ENCODE results near the gene LONP2.

LONP2 gene

GRCh38 chr16:48244080-48244862 lies at the start of gene LONP2:
TSS of gene LONP2 (plus strand) at chr16:48244300. CDS start at chr16:48244389, 89 bp downstream.
- FAIRE-seq = no peak

GRCh38 chr16:48194828-48195556 lies 49.1 kb upstream of the LONP2 start:
- no peak for FAIRE-seq

GRCh38 chr16:48197294-48197693 lies 46.8 kb upstream of the LONP2 start:
- no peak for FAIRE-seq

GRCh38 chr16:48201515-48202201 lies 42.4 kb upstream of the LONP2 start:
- FAIRE-seq = no peak

GRCh38 chr16:48203974-48204824 lies 39.9 kb upstream of the LONP2 start:
- no peak for FAIRE-seq

GRCh38 chr16:48204825-48205151 lies 39.3 kb upstream of the LONP2 start:
- no peak for FAIRE-seq

GRCh38 chr16:48206594-48207242 lies 37.4 kb upstream of the LONP2 start:
- no peak for FAIRE-seq

GRCh38 chr16:48210747-48211146 lies 33.4 kb upstream of the LONP2 start:
- no peak for FAIRE-seq

GRCh38 chr16:48212033-48212432 lies 32.1 kb upstream of the LONP2 start:
- FAIRE-seq = no peak

GRCh38 chr16:48215738-48216137 lies 28.4 kb upstream of the LONP2 start:
- no peak for FAIRE-seq

- FAIRE-seq = no peak
These were observed 26.4 kb upstream of the LONP2 start for GRCh38 chr16:48217708-48218107.

- FAIRE-seq = no peak
These were observed 25.6 kb upstream of the LONP2 start for GRCh38 chr16:48218473-48218872.

- FAIRE-seq = no peak
These were observed 23.2 kb upstream of the LONP2 start for GRCh38 chr16:48220891-48221290.

- FAIRE-seq = no peak
These were observed 20.6 kb upstream of the LONP2 start for GRCh38 chr16:48223490-48223889.

GRCh38 chr16:48225456-48225855 lies 18.6 kb upstream of the LONP2 start:
- no peak for FAIRE-seq

- no peak for FAIRE-seq
These were observed 12.2 kb upstream of the LONP2 start for GRCh38 chr16:48231727-48232492.

GRCh38 chr16:48232493-48233040 lies 11.5 kb upstream of the LONP2 start:
- no peak for FAIRE-seq

GRCh38 chr16:48234630-48235029 lies 9.5 kb upstream of the LONP2 start:
- FAIRE-seq = no peak

- FAIRE-seq = no peak
These were observed 9.0 kb upstream of the LONP2 start for GRCh38 chr16:48235058-48235555.

GRCh38 chr16:48235556-48236136 lies 8.5 kb upstream of the LONP2 start:
- FAIRE-seq = no peak

- FAIRE-seq = no peak
These were observed 7.8 kb upstream of the LONP2 start for GRCh38 chr16:48236286-48236685.

Data from A204.1 (cell line).